Measurements from ENCODE around the gene SGMS1.

GRCh38 chr10:50540069-50540825, 83.5 kb downstream of the SGMS1 start:
- TF ChIP-seq POLR2A (IDR thresholded peaks at IDR 0.05) (no peak), CTCF (IDR thresholded peaks at IDR 0.05) (no peak)
